ACC112 (cell line): Measurements from ENCODE around the gene IFI27L1.

Experiments
- H2AFZ ChIP-seq: fragments of 200-600 bp; sonication (generic); one replicate; pipeline ENCODE4 v1.6.0; 2017; ENCODE audit warnings: antibody characterized with exemption, low read length; ENCODE audit not compliant: unreplicated experiment
- H3K27ac ChIP-seq: fragments of 200-600 bp; sonication (generic); 2 replicates; pipeline ENCODE4 v1.5.1; 2014; ENCODE audit warnings: low read depth, mild to moderate bottlenecking, antibody characterized with exemption, low read length, moderate library complexity
- H3K27me3 ChIP-seq: fragments of 200-600 bp; sonication (generic); 2 replicates; pipeline ENCODE4 v1.6.1; 2014; ENCODE audit warnings: mild to moderate bottlenecking, antibody characterized with exemption, low read length, moderate library complexity, mixed read lengths; ENCODE audit not compliant: insufficient read depth
- H3K36me3 ChIP-seq: fragments of 200-600 bp; sonication (generic); 2 replicates; pipeline ENCODE4 v1.6.1; 2016; ENCODE audit warnings: mild to moderate bottlenecking, antibody characterized with exemption, low read length, moderate library complexity, mixed read lengths; ENCODE audit not compliant: insufficient read depth
- H3K4me1 ChIP-seq: fragments of 200-600 bp; sonication (generic); one replicate; pipeline ENCODE4 v1.6.1; 2016; ENCODE audit warnings: low read length, mixed read lengths; ENCODE audit not compliant: insufficient read depth, unreplicated experiment, control insufficient read depth
- H3K4me3 ChIP-seq: fragments of 200-600 bp; sonication (generic); 2 replicates; pipeline ENCODE4 v1.5.1; 2014; ENCODE audit warnings: mild to moderate bottlenecking, low read depth, low read length
- H3K79me2 ChIP-seq: fragments of 200-600 bp; sonication (generic); one replicate; pipeline ENCODE4 v1.6.0; 2016; ENCODE audit warnings: low read length; ENCODE audit not compliant: control insufficient read depth, unreplicated experiment, insufficient read depth

The IFI27L1 gene

DNA sequence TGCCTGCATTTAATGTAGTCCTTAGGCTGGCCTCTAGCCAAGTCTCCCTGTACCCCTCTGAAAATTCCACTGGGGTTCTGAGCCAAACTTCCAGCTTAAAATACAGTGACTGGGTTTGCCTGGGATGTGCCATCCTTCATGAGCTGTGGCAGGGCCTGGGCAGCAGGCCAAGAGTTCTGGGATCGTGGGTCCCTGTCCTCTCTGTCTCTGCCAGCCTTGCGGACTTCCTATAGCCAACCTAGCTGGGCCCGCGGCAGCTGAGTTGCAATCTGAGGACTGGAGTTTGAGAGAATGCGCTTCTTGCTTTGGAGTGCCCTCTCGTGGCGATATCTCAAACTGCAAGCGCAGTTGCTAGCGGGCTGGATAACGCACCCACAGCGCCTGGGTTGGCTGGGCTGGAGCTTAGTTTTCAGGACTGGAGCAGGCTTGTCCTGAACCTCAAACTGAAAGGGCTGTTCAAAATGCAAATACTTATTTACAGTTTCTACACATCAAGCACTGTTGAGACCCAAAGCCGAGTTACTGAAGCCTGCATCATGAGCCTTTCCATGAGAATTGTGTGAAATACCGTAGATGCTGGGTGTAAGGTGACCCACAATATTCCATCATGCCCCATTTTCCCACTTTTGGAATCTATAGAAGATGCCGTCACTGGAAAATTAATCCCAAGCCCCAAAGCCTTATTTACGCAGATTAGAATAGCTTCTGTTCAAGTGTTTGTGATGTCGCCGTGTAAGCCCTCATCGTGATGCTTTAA, 55.6 kb downstream of the IFI27L1 start:
- H2AFZ ChIP-seq = no peak overlapping the region
- no peaks in the 10 kb centered on the region for H3K36me3 ChIP-seq
- H3K4me3 ChIP-seq = no peak overlapping the region
- no peaks in the 10 kb centered on the region for H3K4me1 ChIP-seq
- no peaks in the 10 kb centered on the region for H3K79me2 ChIP-seq
- H3K27me3 ChIP-seq = no peaks in the 10 kb centered on the region
- H3K27ac ChIP-seq = no peak overlapping the region

DNA sequence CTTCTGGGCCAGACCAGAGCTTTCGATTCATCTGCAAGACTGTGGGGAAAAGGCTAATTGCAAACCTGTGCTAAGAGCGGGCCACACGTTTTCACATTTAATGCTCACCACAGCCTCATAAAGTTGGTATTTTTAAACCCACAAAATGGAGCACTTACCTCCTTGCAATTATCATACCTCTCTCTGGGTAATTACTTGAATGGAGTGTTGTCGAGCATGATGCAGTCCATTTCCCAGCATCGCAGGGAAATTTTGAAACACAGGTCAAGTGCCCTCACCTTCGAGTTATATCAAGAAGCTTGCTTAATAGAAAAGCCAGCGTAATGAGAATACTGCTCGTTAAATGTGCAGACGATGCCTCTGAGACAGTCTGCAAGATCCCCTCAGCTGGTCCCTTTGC, 57.1 kb downstream of the IFI27L1 start:
- Histone ChIP-seq H3K79me2 (no peaks in the 10 kb centered on the region), H3K27me3 (no peaks in the 10 kb centered on the region), H3K36me3 (no peaks in the 10 kb centered on the region), H3K4me3 (no peak overlapping the region), H2AFZ (no peak overlapping the region), H3K4me1 (no peaks in the 10 kb centered on the region), H3K27ac (no peak overlapping the region)

DNA sequence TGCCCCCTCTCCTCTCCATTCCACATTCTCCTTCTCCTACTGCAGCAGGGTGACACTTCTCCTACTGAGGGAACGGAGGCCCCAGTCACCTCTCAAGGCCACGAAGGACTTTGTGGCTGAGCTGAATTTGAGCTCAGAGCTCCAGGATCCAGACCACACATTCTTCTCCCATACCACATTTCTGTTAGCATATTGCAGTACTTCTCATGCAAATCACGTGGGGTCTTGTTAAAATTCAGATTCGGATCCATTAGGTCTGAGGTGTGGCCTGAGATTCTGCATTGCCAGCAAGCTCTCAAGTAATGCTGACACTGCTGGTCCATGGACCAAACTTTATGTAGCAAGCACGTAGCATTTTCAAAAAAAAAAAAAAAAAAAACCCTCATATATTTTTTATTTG, 57.9 kb downstream of the IFI27L1 start:
- Histone ChIP-seq H2AFZ (no peak overlapping the region), H3K27ac (no peak overlapping the region), H3K4me3 (no peak overlapping the region), H3K36me3 (no peaks in the 10 kb centered on the region), H3K27me3 (no peaks in the 10 kb centered on the region), H3K79me2 (no peaks in the 10 kb centered on the region), H3K4me1 (no peaks in the 10 kb centered on the region)

DNA sequence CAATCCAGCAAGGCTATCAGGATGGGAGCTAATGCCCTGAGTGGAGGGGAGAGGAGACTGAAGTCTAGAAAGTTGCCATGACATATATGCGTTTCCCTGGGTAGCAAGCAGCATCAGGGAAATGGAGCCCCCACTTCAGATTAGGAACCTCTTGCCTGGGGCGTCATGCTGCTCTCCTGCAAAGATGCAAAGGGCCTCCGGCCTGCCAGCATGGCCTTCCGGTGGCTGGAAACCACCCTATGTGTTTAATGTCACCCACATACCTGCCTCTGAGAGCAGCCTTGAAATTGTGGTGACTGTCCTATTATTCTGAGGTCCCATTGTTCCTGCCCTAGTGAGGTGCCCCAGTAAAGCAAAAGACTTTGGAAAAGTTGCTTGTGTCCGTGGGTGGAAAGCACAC, 58.3 kb downstream of the IFI27L1 start:
- H3K27ac ChIP-seq = no peak overlapping the region
- no peaks in the 10 kb centered on the region for H3K36me3 ChIP-seq
- no peak overlapping the region for H3K4me3 ChIP-seq
- no peaks in the 10 kb centered on the region for H3K79me2 ChIP-seq
- H3K27me3 ChIP-seq = no peaks in the 10 kb centered on the region
- H3K4me1 ChIP-seq = no peaks in the 10 kb centered on the region
- H2AFZ ChIP-seq = no peak overlapping the region

GRCh38 chr14:94142247-94142646, 61.1 kb downstream of the IFI27L1 start:
- Histone ChIP-seq H3K4me3 (no peak overlapping the region), H3K27me3 (no peaks in the 10 kb centered on the region), H2AFZ (no peak overlapping the region), H3K79me2 (no peaks in the 10 kb centered on the region), H3K4me1 (peaks cover 4% of the 10 kb centered on the region), H3K27ac (no peak overlapping the region), H3K36me3 (no peaks in the 10 kb centered on the region)

DNA sequence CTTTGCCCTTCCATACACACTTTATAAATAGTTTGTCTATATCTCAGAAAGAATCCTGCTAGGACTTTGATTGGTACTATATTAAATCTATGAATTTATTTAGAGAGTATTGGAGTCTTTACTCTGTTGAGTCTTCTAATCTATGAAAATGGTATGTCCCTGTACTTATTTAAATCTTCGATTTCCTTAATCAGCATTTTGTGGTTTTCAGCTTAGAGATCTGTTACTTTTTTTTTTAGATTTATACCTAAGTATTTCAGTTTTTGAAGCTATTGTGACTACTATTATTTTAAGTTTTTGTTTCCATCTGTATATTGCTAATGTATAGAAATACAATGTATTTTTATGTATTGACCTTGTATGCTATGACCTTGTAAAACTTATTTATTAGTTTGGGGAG, 61.7 kb downstream of the IFI27L1 start:
- Histone ChIP-seq H3K27me3 (no peaks in the 10 kb centered on the region), H3K79me2 (no peaks in the 10 kb centered on the region), H3K36me3 (no peaks in the 10 kb centered on the region), H3K4me1 (peaks cover 4% of the 10 kb centered on the region), H3K4me3 (no peak overlapping the region), H2AFZ (no peak overlapping the region), H3K27ac (no peak overlapping the region)

- H3K4me1 ChIP-seq = peaks cover 4% of the 10 kb centered on the region
- H3K27me3 ChIP-seq = no peaks in the 10 kb centered on the region
- H3K36me3 ChIP-seq = no peaks in the 10 kb centered on the region
- no peak overlapping the region for H3K27ac ChIP-seq
- H2AFZ ChIP-seq = peak overlapping the region; percentile 46
- H3K79me2 ChIP-seq = no peaks in the 10 kb centered on the region
- H3K4me3 ChIP-seq = no peak overlapping the region
Measured at GRCh38 chr14:94143239-94143638, 62.1 kb downstream of the IFI27L1 start.

- H3K79me2 ChIP-seq = no peaks in the 10 kb centered on the region
- H3K27ac ChIP-seq = no peak overlapping the region
- H2AFZ ChIP-seq = no peak overlapping the region
- H3K27me3 ChIP-seq = no peaks in the 10 kb centered on the region
- peaks cover 4% of the 10 kb centered on the region for H3K4me1 ChIP-seq
- H3K36me3 ChIP-seq = no peaks in the 10 kb centered on the region
- H3K4me3 ChIP-seq = no peak overlapping the region
Measured at GRCh38 chr14:94143711-94144110, 62.6 kb downstream of the IFI27L1 start.

DNA sequence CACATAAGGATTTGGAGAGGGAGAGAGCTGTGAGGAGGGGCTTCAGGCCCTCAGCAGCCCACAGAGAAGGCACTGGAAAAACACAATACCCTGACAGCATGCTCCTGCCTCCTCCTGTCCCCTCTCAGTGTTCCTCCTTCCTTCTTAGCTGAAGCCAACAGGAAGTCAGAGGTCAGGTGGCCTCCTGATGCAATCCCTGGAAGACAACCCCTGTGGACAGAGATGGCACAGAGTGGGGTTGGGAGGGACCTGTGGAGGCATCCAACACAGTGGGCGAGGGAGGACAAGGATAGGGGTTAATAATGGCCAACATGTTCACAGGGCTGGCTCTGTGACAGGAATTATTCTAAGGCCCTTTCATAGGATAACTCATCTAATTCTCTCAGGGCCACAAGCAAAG, 63.7 kb downstream of the IFI27L1 start:
- no peak overlapping the region for H3K4me3 ChIP-seq
- no peaks in the 10 kb centered on the region for H3K36me3 ChIP-seq
- H3K27ac ChIP-seq = no peak overlapping the region
- H3K79me2 ChIP-seq = no peaks in the 10 kb centered on the region
- H2AFZ ChIP-seq = peak overlapping the region; percentile 11
- H3K4me1 ChIP-seq = peaks cover 4% of the 10 kb centered on the region
- peaks cover 4% of the 10 kb centered on the region; the same call in 1 of the 2 replicates for H3K27me3 ChIP-seq

DNA sequence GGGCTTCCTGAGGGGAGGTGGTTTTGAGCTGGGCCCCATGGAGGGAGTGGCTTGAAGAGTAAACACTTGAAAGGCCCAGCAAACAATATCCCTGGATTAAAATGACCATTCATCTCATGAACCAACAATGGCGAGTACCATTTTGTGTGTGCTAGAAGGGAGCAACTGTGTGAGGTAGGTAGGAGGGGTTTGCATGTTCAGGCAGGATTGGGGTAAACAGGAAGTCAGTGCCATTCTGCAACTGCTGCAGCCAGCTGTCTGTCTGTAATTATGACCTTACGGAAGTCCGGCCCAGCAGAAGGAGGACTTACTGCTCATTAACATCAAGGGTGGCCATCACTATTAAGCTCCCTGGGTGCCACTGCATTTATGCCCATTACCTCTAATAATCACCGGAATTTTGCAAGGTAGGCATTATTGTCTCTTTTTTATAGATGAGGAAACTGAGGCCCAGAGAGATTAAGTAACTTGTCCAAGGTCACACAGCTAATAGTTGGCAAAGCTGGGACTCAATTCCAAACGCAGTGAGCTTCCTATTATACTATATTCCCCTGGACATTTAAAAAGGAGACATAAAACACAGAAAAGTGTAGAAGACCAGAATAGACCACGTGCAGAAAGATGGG, 64.9 kb downstream of the IFI27L1 start:
- H3K27ac ChIP-seq = no peak overlapping the region
- no peak overlapping the region for H3K4me3 ChIP-seq
- peaks cover 8% of the 10 kb centered on the region; the same call in 1 of the 2 replicates for H3K27me3 ChIP-seq
- no peaks in the 10 kb centered on the region for H3K79me2 ChIP-seq
- H3K4me1 ChIP-seq = peaks cover 4% of the 10 kb centered on the region
- no peaks in the 10 kb centered on the region for H3K36me3 ChIP-seq
- no peak overlapping the region for H2AFZ ChIP-seq
